Placental epithelial cell (primary cell): ENCODE results near the gene ZNF407. TPM values are rescaled to one million over a fixed set of nuclear protein-coding genes. Genes with fewer than 3 reads are reported as not detected.

Source experiments
- total RNA-seq: library from RNA; depleted of rRNA; stranded (reverse); fragments of >200 nt; gene quantifications from 2 replicates; pipeline ENCODE4 v1.2.3, GENCODE V29; 2012

Gene ZNF407, protein sequence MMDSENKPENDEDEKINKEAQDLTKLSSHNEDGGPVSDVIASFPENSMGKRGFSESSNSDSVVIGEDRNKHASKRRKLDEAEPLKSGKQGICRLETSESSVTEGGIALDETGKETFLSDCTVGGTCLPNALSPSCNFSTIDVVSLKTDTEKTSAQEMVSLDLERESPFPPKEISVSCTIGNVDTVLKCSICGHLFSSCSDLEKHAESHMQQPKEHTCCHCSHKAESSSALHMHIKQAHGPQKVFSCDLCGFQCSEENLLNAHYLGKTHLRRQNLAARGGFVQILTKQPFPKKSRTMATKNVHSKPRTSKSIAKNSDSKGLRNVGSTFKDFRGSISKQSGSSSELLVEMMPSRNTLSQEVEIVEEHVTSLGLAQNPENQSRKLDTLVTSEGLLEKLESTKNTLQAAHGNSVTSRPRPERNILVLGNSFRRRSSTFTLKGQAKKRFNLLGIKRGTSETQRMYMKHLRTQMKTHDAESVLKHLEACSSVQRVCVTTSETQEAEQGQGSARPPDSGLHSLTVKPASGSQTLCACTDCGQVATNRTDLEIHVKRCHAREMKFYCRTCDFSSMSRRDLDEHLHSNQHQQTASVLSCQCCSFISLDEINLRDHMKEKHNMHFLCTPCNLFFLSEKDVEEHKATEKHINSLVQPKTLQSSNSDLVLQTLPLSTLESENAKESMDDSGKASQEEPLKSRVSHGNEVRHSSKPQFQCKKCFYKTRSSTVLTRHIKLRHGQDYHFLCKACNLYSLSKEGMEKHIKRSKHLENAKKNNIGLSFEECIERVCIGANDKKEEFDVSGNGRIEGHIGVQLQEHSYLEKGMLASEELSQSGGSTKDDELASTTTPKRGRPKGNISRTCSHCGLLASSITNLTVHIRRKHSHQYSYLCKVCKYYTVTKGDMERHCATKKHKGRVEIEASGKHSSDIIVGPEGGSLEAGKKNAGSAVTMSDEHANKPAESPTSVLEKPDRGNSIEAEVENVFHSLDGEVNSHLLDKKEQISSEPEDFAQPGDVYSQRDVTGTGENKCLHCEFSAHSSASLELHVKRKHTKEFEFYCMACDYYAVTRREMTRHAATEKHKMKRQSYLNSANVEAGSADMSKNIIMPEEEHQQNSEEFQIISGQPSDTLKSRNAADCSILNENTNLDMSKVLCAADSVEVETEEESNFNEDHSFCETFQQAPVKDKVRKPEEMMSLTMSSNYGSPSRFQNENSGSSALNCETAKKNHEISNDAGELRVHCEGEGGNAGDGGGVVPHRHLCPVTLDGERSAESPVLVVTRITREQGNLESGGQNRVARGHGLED (N-terminal part only)
- 17.9 and 20.4 TPM in 2 replicates for total RNA-seq

DNA sequence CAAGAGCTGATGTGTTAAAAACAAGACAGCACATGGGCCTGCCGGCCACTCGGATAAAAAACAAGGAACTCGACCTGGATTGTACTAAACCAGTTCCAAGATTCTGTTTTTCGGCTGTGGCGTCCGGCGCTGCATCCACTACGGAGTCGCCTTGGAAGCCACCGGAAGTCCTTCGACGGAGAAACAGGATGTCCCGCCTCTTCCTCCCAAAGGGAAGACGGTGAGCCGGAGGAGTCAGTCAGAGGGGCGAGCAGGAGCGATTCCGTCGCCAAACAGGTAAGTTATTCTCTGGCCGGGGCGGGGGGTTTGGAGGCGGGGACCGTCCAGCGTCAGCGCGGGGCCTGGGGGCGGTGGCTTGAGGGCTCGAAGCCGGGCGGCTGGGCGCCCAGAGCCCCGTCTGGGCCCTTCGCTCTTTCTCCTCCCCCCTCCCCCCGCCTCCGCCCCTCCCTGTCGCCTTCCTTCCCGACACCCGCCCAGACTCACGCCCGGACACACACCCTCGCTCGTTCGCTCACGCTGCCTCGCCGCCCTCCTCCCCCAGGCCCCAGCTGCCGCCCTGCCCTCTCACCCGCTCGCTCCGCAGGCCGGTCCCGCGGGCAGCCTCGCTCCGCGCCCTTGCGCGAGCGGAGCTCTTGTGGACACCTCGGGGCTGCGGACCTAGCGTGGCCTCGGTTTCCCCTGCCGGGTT is at the start of gene ZNF407:
TSS of gene ZNF407 (plus strand) at position 209 of the 688 bp plus-strand sequence. CDS start 33,150 bp downstream, outside the sequence.

Other genes with a start within 250 kb of the ZNF407 start
- not detected in 2 replicates for gene DIPK1C, start 140.6 kb upstream of the ZNF407 start, total RNA-seq
- 69.5 and 135 TPM in 2 replicates for gene CNDP2, start 101.5 kb upstream of the ZNF407 start, total RNA-seq
- gene CNDP1, start 63.4 kb upstream of the ZNF407 start, total RNA-seq = not detected in 2 replicates